HepG2 (cell line): ENCODE measurements around the gene PIGL. TPM values are rescaled to one million over a fixed set of nuclear protein-coding genes. Genes with fewer than 3 reads are reported as not detected.

ENCODE experiments used
- CBX5 ChIP-seq: sonication (generic); formaldehyde crosslinking; IDR thresholded peaks from 2 replicates; pipeline ENCODE4 v1.4.0; 2020; ENCODE audit warnings: missing genetic modification reagents, borderline replicate concordance
- CREM ChIP-seq, 2 experiments: sonication (generic) in 1 of 2; formaldehyde crosslinking in 1 of 2; IDR thresholded peaks; 2 replicates each; pipeline versions ENCODE4 v1.4.0 to v1.6.1; 2016 to 2020; ENCODE audit warnings: antibody characterized with exemption in 1 of 2, mild to moderate bottlenecking in 1 of 2, missing genetic modification reagents in 1 of 2
- CSRNP2 ChIP-seq: sonication (generic); formaldehyde crosslinking; conservative IDR thresholded peaks from 2 replicates; pipeline ENCODE4 v1.8.0; 2022; ENCODE audit warnings: low read depth, missing genetic modification reagents
- GMEB2 ChIP-seq: IDR thresholded peaks from 2 replicates; pipeline ENCODE4 v1.6.1; 2016; ENCODE audit warnings: missing biosample characterization, missing genetic modification reagents, low read depth
- JARID2 ChIP-seq: sonication (generic); formaldehyde crosslinking; IDR thresholded peaks from 2 replicates; pipeline ENCODE4 v1.8.1; 2023; ENCODE audit warnings: missing genetic modification reagents, inconsistent platforms; ENCODE audit not compliant: insufficient replicate concordance
- KDM2A ChIP-seq: sonication (generic); formaldehyde crosslinking; IDR thresholded peaks from 2 replicates; pipeline ENCODE4 v1.4.0; 2020; ENCODE audit warnings: low read depth, missing genetic modification reagents, borderline replicate concordance
- MAFF ChIP-seq: IDR thresholded peaks from 2 replicates; pipeline ENCODE4 v1.6.1; 2011; ENCODE audit warnings: low read depth, low read length, improper control_type of control experiment
- MED8 ChIP-seq: sonication (generic); formaldehyde crosslinking; IDR thresholded peaks from 2 replicates; pipeline ENCODE4 v1.8.1; 2023; ENCODE audit warnings: mild to moderate bottlenecking, missing genetic modification reagents; ENCODE audit not compliant: insufficient replicate concordance
- RBAK ChIP-seq: sonication (generic); formaldehyde crosslinking; IDR thresholded peaks from 2 replicates; pipeline ENCODE4 v1.5.1; 2020; ENCODE audit warnings: mild to moderate bottlenecking, missing genetic modification reagents
- STAG1 ChIP-seq: sonication (generic); formaldehyde crosslinking; IDR thresholded peaks from 2 replicates; pipeline ENCODE4 v1.4.0; 2020; ENCODE audit warnings: missing genetic modification reagents
- WIZ ChIP-seq: sonication (generic); formaldehyde crosslinking; IDR thresholded peaks from 2 replicates; pipeline ENCODE4 v1.5.1; 2020; ENCODE audit warnings: mild to moderate bottlenecking, missing genetic modification reagents
- YY1 ChIP-seq: IDR thresholded peaks from 2 replicates; pipeline ENCODE4 v1.6.1; 2011; ENCODE audit warnings: low read length, low read depth, moderate library complexity, mild to moderate bottlenecking; ENCODE audit not compliant: insufficient read depth, insufficient replicate concordance
- ZNF281 ChIP-seq: sonication (generic); formaldehyde crosslinking; IDR thresholded peaks from 2 replicates; pipeline ENCODE4 v1.4.0; 2020; ENCODE audit warnings: missing genetic modification reagents, borderline replicate concordance
- ZNF282 ChIP-seq: fragments of 450-650 bp; IDR thresholded peaks from 2 replicates; pipeline ENCODE4 v1.6.1; 2018; ENCODE audit not compliant: partially characterized antibody
- ZNF3 ChIP-seq: IDR thresholded peaks from 2 replicates; pipeline ENCODE4 v1.7.0; 2017; ENCODE audit warnings: inconsistent platforms
- ZNF335 ChIP-seq: sonication (generic); formaldehyde crosslinking; IDR thresholded peaks from 2 replicates; pipeline ENCODE4 v1.4.0; 2020; ENCODE audit warnings: missing genetic modification reagents
- ZNF446 ChIP-seq: sonication (generic); formaldehyde crosslinking; IDR thresholded peaks from 2 replicates; pipeline ENCODE4 v1.5.0; 2020; ENCODE audit warnings: mild to moderate bottlenecking, missing genetic modification reagents
- ZNF503 ChIP-seq: sonication (generic); formaldehyde crosslinking; IDR thresholded peaks from 2 replicates; pipeline ENCODE4 v1.4.0; 2020; ENCODE audit warnings: missing genetic modification reagents
- ZNF782 ChIP-seq: sonication (generic); formaldehyde crosslinking; IDR thresholded peaks from 2 replicates; pipeline ENCODE4 v1.4.0; 2020; ENCODE audit warnings: missing genetic modification reagents, mild to moderate bottlenecking, borderline replicate concordance
- ZSCAN20 ChIP-seq: sonication (generic); formaldehyde crosslinking; IDR thresholded peaks from 2 replicates; pipeline ENCODE4 v1.4.0; 2020; ENCODE audit warnings: missing genetic modification reagents, mild to moderate bottlenecking, borderline replicate concordance
- polyA plus RNA-seq, 8 experiments: library from polyadenylated mRNA; depleted of rRNA in 3 of 8; stranded (reverse) in 7 of 8; unstranded in 1 of 8; fragments of >200 nt; fragmentation: Illumina TruSeq in 4 of 8; extraction: Trizol in 4 of 8; gene quantifications; 2 replicates each; pipeline versions ENCODE4 v1.2.1 to v1.2.3, GENCODE V29; 2011 to 2016; ENCODE audit warnings: low read depth in 4 of 8, missing spikeins in 1 of 8, mixed read lengths in 1 of 8; ENCODE audit not compliant: insufficient read depth in 1 of 8
- total RNA-seq, 5 experiments: library from RNA; depleted of rRNA; stranded (reverse); fragments of >200 nt; fragmentation: Illumina TruSeq; extraction: Trizol; gene quantifications; 2 replicates each; pipeline ENCODE4 v1.2.3, GENCODE V29; 2016; ENCODE audit warnings: low read depth in 1 of 5

PIGL gene
- total and polyA plus RNA-seq, 2 of the 13 experiments (the other 11 are each of a cell fraction or from before 2014, with no cell fraction given): 28.5 to 63.8 TPM

- TF ChIP-seq ZNF503 (CRISPR knock-in tag): no peak
- TF ChIP-seq GMEB2 (CRISPR knock-in tag): no peak
- TF ChIP-seq ZNF282: no peak
- peak; percentile 70 for TF ChIP-seq KDM2A (CRISPR knock-in tag)
- no peak for TF ChIP-seq CREM (IDR thresholded peaks at IDR 0.05)
- TF ChIP-seq CREM (CRISPR knock-in tag; IDR thresholded peaks at IDR 0.05): no peak
- TF ChIP-seq ZNF3: no peak
- 0 out of 2 replicates have a peak, but pooled peaks have one; percentile 30 for TF ChIP-seq ZSCAN20 (CRISPR knock-in tag)
- no peak for TF ChIP-seq RBAK
- no peak for TF ChIP-seq ZNF335
- no peak for TF ChIP-seq JARID2
- TF ChIP-seq ZNF782 (CRISPR knock-in tag): no peak
- TF ChIP-seq YY1: peak; percentile 59
- no peak for TF ChIP-seq CSRNP2 (CRISPR knock-in tag)
- peak; percentile 91 for TF ChIP-seq STAG1 (CRISPR knock-in tag)
- 0 out of 2 replicates have a peak, but pooled peaks have one; percentile 95 for TF ChIP-seq CBX5
- TF ChIP-seq ZNF281 (CRISPR knock-in tag): no peak
- TF ChIP-seq MAFF: no peak
- TF ChIP-seq MED8: no peak
- TF ChIP-seq ZNF446 (CRISPR knock-in tag): no peak
- no peak for TF ChIP-seq WIZ (CRISPR knock-in tag)
Observed at GRCh38 chr17:16285646-16286008, 68.6 kb downstream of the PIGL start (continued).
